ENCODE measurements around the gene FAM111B. TPM values are rescaled to one million over a fixed set of nuclear protein-coding genes. Genes with fewer than 3 reads are reported as not detected.
A peak's percentile ranks its signal among the peaks of the same experiment; 100 is the strongest.

The FAM111B gene
- total and polyA plus RNA-seq, 2 of the 8 experiments (the other 6 are each of a cell fraction or from before 2014, with no cell fraction given): 4.8 to 38.1 TPM

DNA sequence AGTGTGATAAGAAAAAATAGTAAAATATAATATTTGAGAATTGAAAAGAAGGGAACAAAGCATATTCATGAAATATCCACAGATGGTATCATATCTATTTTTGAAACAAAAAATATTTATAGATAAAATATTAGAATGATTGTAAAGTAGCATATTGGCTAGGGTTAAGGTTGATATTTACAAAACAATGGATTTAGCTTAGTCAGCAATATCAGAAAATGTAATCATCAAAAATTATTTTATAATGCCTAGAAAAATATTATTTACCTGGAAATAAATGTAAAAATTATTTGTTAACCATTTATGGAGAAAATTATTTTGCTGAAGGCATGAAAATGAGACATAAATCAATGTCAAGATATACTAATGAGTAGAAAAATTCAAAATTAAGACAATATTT lies 12.8 kb downstream of the FAM111B start:
- Histone ChIP-seq H4K20me1 (replicated peaks in 1 of 2; ENCODE audit: control insufficient read depth in 1 of 2, insufficient read depth in 2 of 2, low read length in 2 of 2) (no peaks in the 10 kb centered on the region), H3K79me1 (ENCODE audit: low read depth, low read length) (no peaks in the 10 kb centered on the region), H4K91ac (replicated peaks; ENCODE audit: insufficient read length, low read length) (no peak overlapping the region), H3K4me2 (ENCODE audit: insufficient read depth in 1 of 2, low read depth in 2 of 2, low read length in 2 of 2) (no peak overlapping the region), H3K23ac (ENCODE audit: insufficient read length) (no peak overlapping the region), H2BK5ac (ENCODE audit: low read depth, low read length) (no peak overlapping the region), H2BK120ac (replicated peaks; ENCODE audit: low read depth, low read length) (no peak overlapping the region), H3K18ac (ENCODE audit: extremely low read depth, low read length) (no peak overlapping the region), H2BK15ac (ENCODE audit: low read length) (no peak overlapping the region), H3K4ac (replicated peaks; ENCODE audit: insufficient read length, low read depth, low read length) (no peak overlapping the region), H3K14ac (ENCODE audit: insufficient read length) (no peak overlapping the region), H3K36me3 (ENCODE audit: control insufficient read depth in 2 of 4, insufficient read depth in 4 of 4, low read length in 3 of 4) (peaks cover 0 to 69% (median 22%) of the 10 kb centered on the region in 4 experiments; a peak in 5 of 8 replicates), H3K4me1 (replicated peaks in 1 of 4; ENCODE audit: control insufficient read depth in 3 of 4, insufficient read depth in 4 of 4, low read length in 3 of 4) (no peaks in the 10 kb centered on the region), H4K8ac (ENCODE audit: extremely low read depth, insufficient read depth, low read length) (no peak overlapping the region), H3K56ac (replicated peaks; ENCODE audit: insufficient read length, low read depth, low read length) (no peak overlapping the region), H3K27ac (ENCODE audit: low read depth, low read length) (no peak overlapping the region), H2AFZ (ENCODE audit: low read length) (no peak overlapping the region), H4K5ac (ENCODE audit: insufficient read length, low read depth, low read length) (no peak overlapping the region), H3K4me3 (ENCODE audit: extremely low read depth in 1 of 4, insufficient read depth in 2 of 4, low read depth in 3 of 4, low read length in 4 of 4) (no peak overlapping the region), H2BK12ac (ENCODE audit: low read depth, low read length) (no peak overlapping the region), H3K79me2 (ENCODE audit: control insufficient read depth in 1 of 2, insufficient read depth in 2 of 2, low read length in 2 of 2) (no peaks in the 10 kb centered on the region), H3K9me3 (ENCODE audit: insufficient read depth in 2 of 2, low read depth in 1 of 2, low read length in 1 of 2) (peaks cover 28 to 34% of the 10 kb centered on the region in 2 experiments), H3K9ac (replicated peaks in 1 of 4; ENCODE audit: extremely low read depth in 1 of 4, low read depth in 3 of 4, low read length in 3 of 4) (no peak overlapping the region), H3K23me2 (ENCODE audit: low read depth, low read length) (no peaks in the 10 kb centered on the region), H3K27me3 (replicated peaks in 1 of 4; ENCODE audit: control insufficient read depth in 3 of 4, extremely low read depth in 1 of 4, insufficient read depth in 3 of 4, low read length in 3 of 4) (no peaks in the 10 kb centered on the region), H2AK5ac (ENCODE audit: low read depth, low read length) (no peak overlapping the region), H2BK20ac (ENCODE audit: low read length) (no peak overlapping the region)
- FAIRE-seq: no peak
- POLR2A ChIA-PET (ENCODE audit: partially characterized antibody): interaction anchor here (1.0 kb wide), 1 partner anchor 13 kb away, joined by 3 read pairs; the partner anchor contains the start of gene FAM111B
- no peak for TF ChIP-seq SAP30 (IDR thresholded peaks at IDR 0.05; ENCODE audit: insufficient read depth, insufficient replicate concordance, low read length)
- no peak for TF ChIP-seq BACH1 (IDR thresholded peaks at IDR 0.05; ENCODE audit: low read length)
- TF ChIP-seq MAFK (IDR thresholded peaks at IDR 0.05; ENCODE audit: low read depth, low read length): peak; percentile 94
- no peak for DNase-seq (ENCODE audit: low read depth in 1 of 2, low spot score in 2 of 2)
- CTCF ChIA-PET (ENCODE audit: partially characterized antibody): interaction anchor here (0.8 to 1.1 kb wide), 3 partner anchors 8 to 22 kb away, joined by 3 read pairs; no protein-coding TSS in a partner anchor
